Stomach (tissue), 4 donors: ENCODE results near the gene FKBP9.
"Not testable (repeated sequence)": the region's sequence is repeated elsewhere in the genome, so short reads cannot be mapped to it uniquely, and the experiment has no call there.

ENCODE experiments used
- CTCF ChIP-seq, 7 experiments: fragments of 450-650 bp in 4 of 7; fragments of 200-600 bp in 3 of 7; sonication (generic) in 3 of 7; IDR thresholded peaks; one replicate each; pipeline ENCODE4 v1.5.1; 2016 to 2019; ENCODE audit warnings: antibody characterized with exemption in 7 of 7, control low read depth in 2 of 7, mild to moderate bottlenecking in 1 of 7
- POLR2A ChIP-seq, 4 donors: fragments of 450-650 bp; IDR thresholded peaks; one replicate each; pipeline ENCODE4 v1.6.1; 2016; ENCODE audit warnings: antibody characterized with exemption in 4 of 4, control low read depth in 2 of 4, mild to moderate bottlenecking in 1 of 4, moderate library complexity in 1 of 4
- POLR2AphosphoS5 ChIP-seq, 3 donors: sonication (generic); formaldehyde crosslinking; IDR thresholded peaks; one replicate each; pipeline ENCODE4 v1.6.1; 2016; ENCODE audit warnings: antibody characterized with exemption in 3 of 3

GRCh38 chr7:32963880-32964301 is 6.7 kb downstream of the FKBP9 start:
- not testable (repeated sequence) for TF ChIP-seq CTCF, POLR2AphosphoS5, POLR2A (IDR thresholded peaks at IDR 0.05)
